ENCODE data around the gene LHX2. TPM values are rescaled to one million over a fixed set of nuclear protein-coding genes. Genes with fewer than 3 reads are reported as not detected.

Gene LHX2
- total RNA-seq, 1 experiment from 2014 or later, result 1.4 TPM

GRCh38 chr9:123982535-123982934 is 29.0 kb upstream of the LHX2 start:
- no peaks in the 10 kb centered on the region for H3K79me2 ChIP-seq (ENCODE audit: low read depth)
- H3K27ac ChIP-seq, result no peak overlapping the region
- ChIA-PET POLR2A (ENCODE audit: unreplicated experiment) (no interaction called here), CTCF (no interaction called here)
- H3K9me3 ChIP-seq (ENCODE audit: insufficient read depth, low read depth), result no peaks in the 10 kb centered on the region
- H4K20me1 ChIP-seq (ENCODE audit: insufficient read depth), result no peaks in the 10 kb centered on the region
- H3K4me3 ChIP-seq, result no peak overlapping the region
- H3K9me2 ChIP-seq (ENCODE audit: insufficient read depth), result no peaks in the 10 kb centered on the region
- intact Hi-C loops (cut with micrococcal nuclease; ENCODE audit: unreplicated experiment), result no loop called here
- no peak overlapping the region for H2AFZ ChIP-seq
- H3K36me3 ChIP-seq (ENCODE audit: low read depth), result no peaks in the 10 kb centered on the region
- no peak overlapping the region for H3K4me2 ChIP-seq
- H3F3A ChIP-seq (ENCODE audit: insufficient read depth, low read depth), result no peaks in the 10 kb centered on the region
- no TSS peak for BruUV-seq (replicated peaks)
- no peaks in the 10 kb centered on the region for H3K4me1 ChIP-seq (replicated peaks; ENCODE audit: insufficient read depth)
- TF ChIP-seq EZH2 (IDR thresholded peaks at IDR 0.05; ENCODE audit: low read depth), result no peak
- TF ChIP-seq CTCF (conservative IDR thresholded peaks at IDR 0.05), result no peak
- no peak for DNase-seq
- peaks cover 57% of the 10 kb centered on the region for H3K27me3 ChIP-seq (ENCODE audit: insufficient read depth, low read depth)

- TF ChIP-seq CTCF (conservative IDR thresholded peaks at IDR 0.05) (no peak), EZH2 (IDR thresholded peaks at IDR 0.05; ENCODE audit: low read depth) (no peak)
- Histone ChIP-seq H3K9me3 (ENCODE audit: insufficient read depth, low read depth) (no peaks in the 10 kb centered on the region), H3K27me3 (ENCODE audit: insufficient read depth, low read depth) (peaks cover 62% of the 10 kb centered on the region), H3K36me3 (ENCODE audit: low read depth) (no peaks in the 10 kb centered on the region), H4K20me1 (ENCODE audit: insufficient read depth) (no peaks in the 10 kb centered on the region), H3F3A (ENCODE audit: insufficient read depth, low read depth) (no peaks in the 10 kb centered on the region), H3K4me3 (no peak overlapping the region), H3K4me1 (replicated peaks; ENCODE audit: insufficient read depth) (no peaks in the 10 kb centered on the region), H2AFZ (no peak overlapping the region), H3K9me2 (ENCODE audit: insufficient read depth) (no peaks in the 10 kb centered on the region), H3K27ac (no peak overlapping the region), H3K4me2 (no peak overlapping the region), H3K79me2 (ENCODE audit: low read depth) (no peaks in the 10 kb centered on the region)
- peak in 1 of 2 experiments; percentile 21 for DNase-seq
- BruUV-seq (replicated peaks), result no TSS peak
- CTCF ChIA-PET, result no interaction called here
- POLR2A ChIA-PET (ENCODE audit: unreplicated experiment), result no interaction called here
- intact Hi-C loops (cut with micrococcal nuclease; ENCODE audit: unreplicated experiment), result no loop called here
These were observed 28.5 kb upstream of the LHX2 start for GRCh38 chr9:123983047-123983446.

- Histone ChIP-seq H3K4me2 (no peak overlapping the region), H3K4me3 (no peak overlapping the region), H2AFZ (no peak overlapping the region), H3K27ac (no peak overlapping the region), H3K4me1 (replicated peaks; ENCODE audit: insufficient read depth) (no peaks in the 10 kb centered on the region), H3K27me3 (ENCODE audit: insufficient read depth, low read depth) (peaks cover 69% of the 10 kb centered on the region), H3K9me2 (ENCODE audit: insufficient read depth) (no peaks in the 10 kb centered on the region), H3F3A (ENCODE audit: insufficient read depth, low read depth) (no peaks in the 10 kb centered on the region), H3K9me3 (ENCODE audit: insufficient read depth, low read depth) (no peaks in the 10 kb centered on the region), H3K36me3 (ENCODE audit: low read depth) (no peaks in the 10 kb centered on the region), H4K20me1 (ENCODE audit: insufficient read depth) (no peaks in the 10 kb centered on the region), H3K79me2 (ENCODE audit: low read depth) (no peaks in the 10 kb centered on the region)
- no peak for TF ChIP-seq EZH2 (IDR thresholded peaks at IDR 0.05; ENCODE audit: low read depth)
- TF ChIP-seq CTCF (conservative IDR thresholded peaks at IDR 0.05), result no peak
- BruUV-seq (replicated peaks), result no TSS peak
- DNase-seq, result no peak
- intact Hi-C loops (cut with micrococcal nuclease; ENCODE audit: unreplicated experiment), result no loop called here
- ChIA-PET CTCF (interaction anchor here (0.5 kb wide), 1 partner anchor 225 kb away, joined by 3 read pairs; no protein-coding TSS in a partner anchor), POLR2A (ENCODE audit: unreplicated experiment) (no interaction called here)
These were observed 26.8 kb upstream of the LHX2 start for GRCh38 chr9:123984802-123985201.

Measured in PC-9 (cell line).